Measurements from ENCODE around the gene FBLN5. TPM values are rescaled to one million over a fixed set of nuclear protein-coding genes. Genes with fewer than 3 reads are reported as not detected.
A peak's percentile ranks its signal among the peaks of the same experiment; 100 is the strongest.

The FBLN5 gene
- polyA plus RNA-seq, 3 donors, result 0.16 TPM; not detected in 2

DNA sequence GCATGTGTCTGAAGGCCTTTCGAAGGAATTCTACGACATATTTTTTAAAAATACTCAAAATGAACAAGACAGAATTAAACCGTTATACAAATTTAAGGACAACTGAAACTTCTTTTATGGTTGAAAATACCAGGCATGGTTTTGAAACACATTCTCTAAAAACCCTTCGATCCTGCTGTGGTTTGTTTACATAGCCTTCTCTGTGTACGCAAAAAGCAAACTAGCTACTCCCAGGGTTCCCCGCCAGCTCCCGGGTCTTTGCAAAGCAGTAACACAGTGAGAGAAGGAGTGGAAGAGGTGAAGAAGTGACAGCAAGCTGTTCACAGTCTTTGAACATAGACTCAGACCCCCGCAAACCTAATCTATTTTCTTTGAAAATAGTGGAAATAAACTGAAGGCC is 77.9 kb downstream of the FBLN5 start:
- Histone ChIP-seq H3K4me1 (ENCODE audit: control insufficient read depth in 1 of 2, insufficient read depth in 2 of 2, low read length in 2 of 2) (peaks cover 24 to 28% of the 10 kb centered on the region in 2 donors), H2AFZ (ENCODE audit: insufficient read depth, low read depth, low read length, poor library complexity, severe bottlenecking) (peak overlapping the region; percentile 29), H3K4me3 (replicated peaks in 1 of 3; ENCODE audit: low read depth in 2 of 3, low read length in 3 of 3) (no peak overlapping the region), H3K9ac (ENCODE audit: insufficient read depth, low read length, poor library complexity, severe bottlenecking) (no peak overlapping the region), H3K4me2 (replicated peaks; ENCODE audit: extremely low read depth, low read length, poor library complexity, severe bottlenecking) (no peak overlapping the region), H3K27me3 (ENCODE audit: control insufficient read depth in 2 of 2, insufficient read depth in 2 of 2, low read length in 2 of 2) (no peaks in the 10 kb centered on the region), H3K36me3 (replicated peaks in 1 of 2; ENCODE audit: control insufficient read depth in 1 of 2, insufficient read depth in 2 of 2, low read length in 2 of 2) (no peaks in the 10 kb centered on the region), H3K9me3 (replicated peaks in 1 of 2; ENCODE audit: control insufficient read depth in 1 of 2, insufficient read depth in 1 of 2, low read length in 2 of 2) (no peaks in the 10 kb centered on the region), H4K20me1 (ENCODE audit: insufficient read depth, low read length) (no peaks in the 10 kb centered on the region), H3K27ac (ENCODE audit: low read depth in 1 of 2, low read length in 2 of 2) (no peak overlapping the region), H3K79me2 (ENCODE audit: insufficient read depth, low read length) (no peaks in the 10 kb centered on the region)
- peak overlapping the region in 1 of 7 donors; percentile 51 for H3K27ac Mint-ChIP-seq
- intact Hi-C loops (cut with micrococcal nuclease), result no loop called here
- H3K27me3 Mint-ChIP-seq (ENCODE audit: low read depth in 3 of 3), result peaks cover 0 to 3% (median 3%) of the 10 kb centered on the region in 3 donors
- peaks cover 30% of the 10 kb centered on the region for H3K4me1 Mint-ChIP-seq
- no CpG with 5 or more reads among the region's 8 CpGs for whole genome bisulfite sequencing (ENCODE audit: insufficient coverage)
- no peak for DNase-seq
- no peak overlapping the region for H3K4me3 Mint-ChIP-seq
- no peaks in the 10 kb centered on the region for H3K36me3 Mint-ChIP-seq
- peaks cover 0 to 5% (median 0%) of the 10 kb centered on the region in 7 donors for H3K9me3 Mint-ChIP-seq
- no peak for TF ChIP-seq CTCF (IDR thresholded peaks at IDR 0.05)

- H3K9me3 ChIP-seq (replicated peaks in 1 of 2; ENCODE audit: control insufficient read depth in 1 of 2, insufficient read depth in 1 of 2, low read length in 2 of 2), result no peaks in the 10 kb centered on the region
- H3K79me2 ChIP-seq (ENCODE audit: insufficient read depth, low read length), result no peaks in the 10 kb centered on the region
- H2AFZ ChIP-seq (ENCODE audit: insufficient read depth, low read depth, low read length, poor library complexity, severe bottlenecking), result peak within 1 kb of the TSS; percentile 23
- peaks cover 0 to 3% of the 10 kb centered on the region in 2 donors for H3K36me3 Mint-ChIP-seq
- H3K27me3 ChIP-seq (ENCODE audit: control insufficient read depth in 2 of 2, insufficient read depth in 2 of 2, low read length in 2 of 2), result no peaks in the 10 kb centered on the region
- H3K4me1 ChIP-seq (ENCODE audit: control insufficient read depth in 1 of 2, insufficient read depth in 2 of 2, low read length in 2 of 2), result peaks cover 12% of the 10 kb centered on the region in 2 donors
- WGBS (ENCODE audit: insufficient coverage), result 85% methylated on average over 10 of the region's 10 CpGs
- no peak within 1 kb of the TSS for H3K27ac ChIP-seq (ENCODE audit: low read depth in 1 of 2, low read length in 2 of 2)
- TF ChIP-seq CTCF (IDR thresholded peaks at IDR 0.05), result no peak
- H3K9me3 Mint-ChIP-seq, result peaks cover 0 to 5% (median 0%) of the 10 kb centered on the region in 7 donors
- H3K4me3 ChIP-seq (replicated peaks in 1 of 3; ENCODE audit: low read depth in 2 of 3, low read length in 3 of 3), result no peak within 1 kb of the TSS
- DNase-seq, result no peak
- H3K4me2 ChIP-seq (replicated peaks; ENCODE audit: extremely low read depth, low read length, poor library complexity, severe bottlenecking), result no peak within 1 kb of the TSS
- no peaks in the 10 kb centered on the region for H3K36me3 ChIP-seq (replicated peaks in 1 of 2; ENCODE audit: control insufficient read depth in 1 of 2, insufficient read depth in 2 of 2, low read length in 2 of 2)
- peaks cover 0 to 6% (median 0%) of the 10 kb centered on the region in 3 donors for H3K27me3 Mint-ChIP-seq (ENCODE audit: low read depth in 3 of 3)
- H4K20me1 ChIP-seq (ENCODE audit: insufficient read depth, low read length), result no peaks in the 10 kb centered on the region
- H3K4me3 Mint-ChIP-seq, result no peak within 1 kb of the TSS
- peak within 1 kb of the TSS in 1 of 7 donors; percentile 50 for H3K27ac Mint-ChIP-seq
- H3K4me1 Mint-ChIP-seq, result peaks cover 17% of the 10 kb centered on the region
- intact Hi-C loops (cut with micrococcal nuclease), result no loop called here
- no peak within 1 kb of the TSS for H3K9ac ChIP-seq (ENCODE audit: insufficient read depth, low read length, poor library complexity, severe bottlenecking)
These were observed 80.0 kb downstream of the FBLN5 start, which contains the start of gene TC2N for GRCh38 chr14:91867316-91867988. TC2N (minus strand) TSS chr14:91867536; CDS start chr14:91813769, 53,767 bp downstream.

Data from CD14-positive monocyte (primary cell).